Activated CD8-positive, alpha-beta memory T cell treated with anti-CD3 and anti-CD28 coated beads for 36 hours (primary cell): ENCODE measurements around the gene NUP214. TPM values are rescaled to one million over a fixed set of nuclear protein-coding genes. Genes with fewer than 3 reads are reported as not detected.
"Not testable (repeated sequence)": the region's sequence is repeated elsewhere in the genome, so short reads cannot be mapped to it uniquely, and the experiment has no call there.

Experiments
- CTCF ChIA-PET: fragments of 350-600 bp; sonication (Branson Sonifier 250); formaldehyde crosslinking; loops from one replicate; lab custom pipeline; 2021; ENCODE audit warnings: antibody characterized with exemption; lab: Charles Lee
- POLR2A ChIA-PET: fragments of 350-600 bp; sonication (Branson Sonifier 250); formaldehyde crosslinking; loops from one replicate; lab custom pipeline; 2021; ENCODE audit warnings: antibody characterized with exemption; lab: Charles Lee
- total RNA-seq, 2 experiments: library from RNA; stranded (reverse); gene quantifications; one replicate each; pipeline ENCODE4 v1.2.3, GENCODE V29; 2021

The NUP214 gene
- total RNA-seq, 2 experiments from 2014 or later: 59.0 to 68.4 TPM

DNA sequence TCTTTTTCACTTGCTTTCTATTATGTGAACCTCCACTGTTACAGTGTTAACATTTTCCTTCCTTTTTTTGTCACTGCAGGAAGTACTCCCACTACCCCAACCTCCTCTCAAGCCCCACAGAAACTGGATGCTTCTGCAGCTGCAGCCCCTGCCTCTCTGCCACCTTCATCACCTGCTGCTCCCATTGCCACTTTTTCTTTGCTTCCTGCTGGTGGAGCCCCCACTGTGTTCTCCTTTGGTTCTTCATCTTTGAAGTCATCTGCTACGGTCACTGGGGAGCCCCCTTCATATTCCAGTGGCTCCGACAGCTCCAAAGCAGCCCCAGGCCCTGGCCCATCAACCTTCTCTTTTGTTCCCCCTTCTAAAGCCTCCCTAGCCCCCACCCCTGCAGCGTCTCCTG is 18.8 kb downstream of the NUP214 start:
- POLR2A ChIA-PET: no interaction called here
- CTCF ChIA-PET: interaction anchor here (0.6 to 1.5 kb wide), 2 partner anchors 19 to 192 kb away, joined by 3 read pairs; partner anchors contain the start of gene NUP214

GRCh38 chr9:131145245-131145644 is 19.9 kb downstream of the NUP214 start:
- ChIA-PET CTCF (no interaction called here), POLR2A (no interaction called here)

DNA sequence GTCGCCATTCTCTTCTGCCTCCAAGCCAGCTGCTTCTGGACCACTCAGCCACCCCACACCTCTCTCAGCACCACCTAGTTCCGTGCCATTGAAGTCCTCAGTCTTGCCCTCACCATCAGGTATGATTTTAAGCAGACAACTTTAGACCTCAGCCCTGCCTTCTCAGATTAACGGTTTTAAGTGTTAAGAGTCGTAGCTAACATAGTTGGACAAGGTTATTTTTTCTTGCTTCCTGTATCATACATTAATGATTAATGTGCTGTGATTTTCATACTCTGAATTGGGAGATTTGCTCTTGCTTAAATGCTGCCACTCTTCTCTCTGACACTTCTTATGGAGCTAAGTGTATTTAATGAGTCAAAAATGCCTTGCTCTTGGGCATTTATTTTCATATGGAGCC is 20.8 kb downstream of the NUP214 start:
- CTCF ChIA-PET: interaction anchor here (0.7 kb wide), 1 partner anchor 10 kb away, joined by 3 read pairs; no protein-coding TSS in a partner anchor
- POLR2A ChIA-PET: no interaction called here

DNA sequence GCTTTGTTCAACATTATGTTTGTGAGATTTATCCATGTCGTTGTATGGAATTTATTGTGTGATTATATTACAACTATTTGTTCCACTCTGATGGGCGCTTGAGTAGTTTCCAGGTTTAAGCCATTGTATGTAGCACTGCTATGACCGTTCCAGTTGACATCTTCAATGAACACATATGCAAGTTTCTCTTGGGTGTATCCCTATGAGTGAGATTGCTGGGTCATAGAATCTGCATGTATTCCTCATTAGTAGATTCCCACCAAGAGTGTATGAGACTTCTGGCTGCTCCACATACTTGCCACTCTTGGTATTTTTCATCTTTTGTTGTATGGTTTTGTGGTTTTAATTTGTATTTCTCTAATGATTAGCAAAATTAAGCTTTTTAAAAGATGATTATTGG is 22.9 kb downstream of the NUP214 start:
- ChIA-PET POLR2A (no interaction called here), CTCF (no interaction called here)

- POLR2A ChIA-PET: no interaction called here
- CTCF ChIA-PET: interaction anchor here (1.2 kb wide), 1 partner anchor 28 kb away, joined by 3 read pairs; no protein-coding TSS in a partner anchor
These were observed 23.7 kb downstream of the NUP214 start for GRCh38 chr9:131148966-131149687.

DNA sequence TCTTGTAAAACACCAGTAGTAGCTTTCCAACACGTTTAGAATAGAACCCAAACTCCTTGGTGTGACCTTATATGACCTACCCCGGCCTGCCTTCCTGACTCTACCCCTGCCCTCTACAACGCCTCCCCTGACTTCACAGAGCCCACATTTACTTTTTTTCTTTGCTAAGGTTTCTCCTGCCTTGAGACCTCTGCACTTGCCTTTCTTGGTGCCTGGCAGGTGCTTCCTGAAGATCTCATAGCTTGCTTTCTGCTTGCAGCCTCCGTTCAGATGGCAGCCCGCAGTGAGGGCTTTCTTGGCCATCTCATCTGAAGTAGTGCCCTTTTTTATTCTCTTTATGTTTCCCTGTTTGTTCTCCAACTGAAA is 24.3 kb downstream of the NUP214 start:
- ChIA-PET POLR2A (no interaction called here), CTCF (interaction anchor here (0.6 to 1.2 kb wide), 2 partner anchors 28 to 38 kb away, joined by 3 read pairs; no protein-coding TSS in a partner anchor)

GRCh38 chr9:131153595-131153994 is 28.2 kb downstream of the NUP214 start:
- CTCF ChIA-PET: no interaction called here

GRCh38 chr9:131158673-131159072 is 33.3 kb downstream of the NUP214 start:
- POLR2A ChIA-PET, CTCF ChIA-PET: not testable (repeated sequence)

More at GRCh38 chr9:131153595-131153994, 28.2 kb downstream of the NUP214 start:
- POLR2A ChIA-PET: no interaction called here

- ChIA-PET POLR2A (no interaction called here), CTCF (interaction anchor here (0.6 kb wide), 1 partner anchor 375 kb away, joined by 3 read pairs; no protein-coding TSS in a partner anchor)
These were observed 35.2 kb downstream of the NUP214 start for GRCh38 chr9:131160416-131161112.

DNA sequence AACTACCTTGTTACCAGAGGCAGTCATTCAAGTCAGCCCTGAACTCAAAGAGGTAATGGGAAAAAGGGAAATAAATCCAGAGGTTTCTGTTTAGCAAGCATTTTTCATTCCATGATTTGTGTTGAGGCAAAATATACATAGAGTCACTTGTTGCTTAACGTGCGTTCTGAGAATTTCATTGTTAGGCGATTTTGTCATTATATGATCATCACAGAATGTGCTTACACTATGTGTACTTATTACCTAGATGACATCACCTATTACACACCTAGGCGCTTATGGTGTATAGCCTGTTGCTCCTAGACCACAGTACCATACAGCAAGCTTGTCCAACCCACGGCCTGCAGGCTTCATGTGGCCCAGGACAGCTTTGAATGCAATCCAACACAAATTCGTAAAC is 36.2 kb downstream of the NUP214 start:
- ChIA-PET POLR2A (interaction anchor here (0.6 kb wide), 1 partner anchor 33 kb away, joined by 3 read pairs; no protein-coding TSS in a partner anchor), CTCF (interaction anchor here (1.1 kb wide), 1 partner anchor 175 kb away, joined by 4 read pairs; no protein-coding TSS in a partner anchor)

- ChIA-PET POLR2A (no interaction called here), CTCF (interaction anchor here (0.6 to 0.9 kb wide), 2 partner anchors 105 to 1157 kb away, joined by 3 to 4 read pairs; no protein-coding TSS in a partner anchor)
These were observed 37.5 kb downstream of the NUP214 start for GRCh38 chr9:131162886-131163285.

DNA sequence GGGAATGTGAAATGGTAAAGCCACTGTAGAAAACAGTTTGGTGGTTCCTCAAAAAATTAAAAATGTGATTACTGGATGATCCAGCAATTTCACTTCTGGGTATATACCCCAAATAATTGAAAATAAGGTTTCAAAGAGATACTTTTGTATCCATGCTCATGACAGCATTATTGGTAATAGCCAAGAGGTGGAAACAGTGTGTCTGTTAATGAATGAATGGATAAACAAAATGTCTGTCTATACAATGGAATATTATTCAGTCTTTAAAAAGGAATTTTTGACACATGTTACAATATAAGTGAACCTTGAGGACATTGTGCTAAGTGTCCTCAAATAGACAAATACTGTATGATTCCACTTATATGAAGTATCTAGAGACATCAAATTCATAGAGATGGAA is 40.1 kb downstream of the NUP214 start:
- ChIA-PET POLR2A (no interaction called here), CTCF (interaction anchor here (1.0 kb wide), 1 partner anchor 35 kb away, joined by 4 read pairs; no protein-coding TSS in a partner anchor)

DNA sequence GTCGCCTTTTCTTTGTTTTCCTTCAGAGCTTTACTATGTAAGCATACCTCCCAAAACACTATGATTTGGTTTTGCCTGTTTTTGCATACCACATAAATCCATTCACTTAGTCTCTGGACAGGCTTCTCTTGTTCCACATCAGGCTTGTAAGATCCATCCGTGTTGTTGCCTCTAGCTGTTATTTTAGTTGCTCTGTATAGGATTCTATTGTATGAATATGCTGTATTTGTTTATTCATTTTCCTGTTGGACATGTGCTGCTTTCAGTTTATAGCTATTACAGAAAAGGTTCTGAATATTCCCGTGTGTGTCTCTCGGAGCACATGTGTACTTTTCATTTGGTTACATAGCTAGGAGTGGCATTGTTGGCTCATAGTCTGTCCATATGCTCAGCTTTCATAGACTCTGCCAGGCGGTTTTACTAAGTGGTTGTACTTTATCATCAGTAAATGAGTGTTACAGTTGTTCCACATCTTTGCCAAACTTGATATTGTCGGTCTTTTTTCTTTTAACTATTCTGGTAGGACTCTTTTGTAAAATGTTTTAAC is 41.8 kb downstream of the NUP214 start:
- CTCF ChIA-PET: interaction anchor here (0.8 to 1.5 kb wide), 3 partner anchors 13 to 169 kb away, joined by 3 to 4 read pairs (median 4); no protein-coding TSS in a partner anchor
- POLR2A ChIA-PET: interaction anchor here (0.5 kb wide), 1 partner anchor 86 kb away, joined by 5 read pairs; no protein-coding TSS in a partner anchor

DNA sequence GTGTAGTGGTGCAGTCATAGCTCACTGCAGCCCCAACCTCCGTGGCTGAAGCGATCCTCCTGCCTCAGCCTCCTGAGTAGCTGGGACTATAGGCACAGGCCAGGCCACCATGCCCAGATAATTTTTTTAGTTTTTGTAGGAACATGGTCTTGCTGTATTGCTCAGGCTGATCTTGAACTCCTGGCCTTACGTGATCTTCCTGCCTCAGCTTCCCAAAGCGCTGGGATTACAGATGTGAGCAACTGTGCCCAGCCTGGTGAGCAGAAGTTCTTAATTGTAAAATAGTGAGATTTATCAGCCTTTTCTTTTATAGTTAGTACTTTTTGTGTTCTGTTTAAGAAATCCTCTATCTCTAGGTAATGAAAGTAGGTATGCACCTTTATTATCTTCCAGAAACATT is 42.5 kb downstream of the NUP214 start:
- CTCF ChIA-PET: interaction anchor here (1.3 to 1.5 kb wide), 2 partner anchors 12 to 169 kb away, joined by 4 read pairs; no protein-coding TSS in a partner anchor
- POLR2A ChIA-PET: no interaction called here

DNA sequence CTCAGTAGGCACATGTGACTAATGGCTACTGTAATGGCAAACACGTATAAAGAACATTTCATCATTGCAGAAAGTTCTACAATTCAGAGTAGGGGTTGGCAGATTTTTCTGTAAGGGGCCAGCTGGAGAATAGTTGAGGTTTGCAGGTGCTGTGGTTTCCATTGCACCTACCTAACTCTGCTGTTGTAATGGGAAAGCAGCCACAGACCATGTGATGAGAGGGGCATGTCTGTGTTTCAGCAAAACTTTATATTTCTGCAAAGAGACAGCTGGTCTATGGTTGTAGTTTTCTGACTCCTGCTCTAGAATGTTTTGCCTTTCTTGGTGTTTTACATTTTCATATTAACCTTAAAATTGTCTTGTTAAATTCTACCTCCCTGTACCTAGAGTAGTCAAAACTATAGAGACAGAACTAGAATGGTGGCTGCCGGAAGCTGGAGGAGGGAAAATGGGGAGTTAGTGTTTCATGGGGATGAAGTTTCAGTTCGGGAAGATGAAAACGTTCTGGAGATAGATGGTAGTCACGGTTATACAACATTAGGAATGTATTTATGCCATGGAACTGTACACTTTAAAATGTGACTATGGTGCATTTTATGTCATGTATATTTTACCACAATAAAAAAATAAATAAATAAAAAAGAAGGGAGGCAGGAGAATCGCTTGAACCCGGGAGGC is 44.3 kb downstream of the NUP214 start:
- ChIA-PET POLR2A (no interaction called here), CTCF (interaction anchor here (0.7 to 1.0 kb wide), 2 partner anchors 12 to 70 kb away, joined by 3 read pairs; no protein-coding TSS in a partner anchor)

GRCh38 chr9:131173995-131174394 is 48.6 kb downstream of the NUP214 start:
- CTCF ChIA-PET: interaction anchor here (0.6 to 1.5 kb wide), 2 partner anchors 18 to 162 kb away, joined by 3 to 9 read pairs; no protein-coding TSS in a partner anchor
- POLR2A ChIA-PET: no interaction called here

DNA sequence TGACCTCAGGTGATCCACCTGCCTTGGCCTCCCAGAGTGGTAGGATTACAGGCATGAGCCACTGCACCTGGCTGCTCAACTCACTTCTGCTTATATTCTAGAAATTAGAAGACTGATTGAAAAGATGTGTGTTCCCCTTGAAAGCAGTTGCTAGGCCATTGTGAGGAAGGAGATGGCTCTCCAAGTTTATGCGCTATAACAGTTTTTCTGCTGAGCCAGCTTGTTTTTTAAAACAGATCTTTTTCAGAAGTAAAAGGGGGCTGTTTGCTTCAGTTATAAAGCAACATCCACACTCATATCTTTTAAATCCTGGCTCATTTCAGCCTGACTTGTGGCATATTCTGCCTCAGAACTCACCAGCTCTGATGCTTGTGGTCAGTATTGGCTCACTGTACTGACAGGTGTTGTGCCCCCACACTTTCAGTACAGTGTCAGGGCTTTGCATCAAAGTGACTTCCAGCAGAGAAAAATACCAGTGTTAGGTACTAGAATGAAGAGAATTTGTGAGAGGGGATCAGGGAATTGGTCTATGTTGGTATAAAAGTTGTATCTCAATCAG is 49.4 kb downstream of the NUP214 start:
- POLR2A ChIA-PET: no interaction called here
- CTCF ChIA-PET: interaction anchor here (1.5 kb wide), 1 partner anchor 162 kb away, joined by 9 read pairs; no protein-coding TSS in a partner anchor

GRCh38 chr9:131177898-131178297 is 52.5 kb downstream of the NUP214 start:
- CTCF ChIA-PET: interaction anchor here (1.1 to 7.6 kb wide), 4 partner anchors 28 to 158 kb away, joined by 3 to 75 read pairs (median 3); no protein-coding TSS in a partner anchor
- POLR2A ChIA-PET: no interaction called here
